B cell (primary cell): ENCODE measurements around the gene GPR156. TPM values are rescaled to one million over a fixed set of nuclear protein-coding genes. Genes with fewer than 3 reads are reported as not detected.

Experiments
- ATAC-seq: fragments of 200-7000 bp; cut with Tn5 transposase; one replicate; pipeline ENCODE4 v1.10.0; 2021; ENCODE audit warnings: low read depth, mild to moderate bottlenecking, moderate number of reproducible peaks, moderate library complexity
- CTCF ChIA-PET: fragments of 350-600 bp; sonication (Branson Sonifier 250); formaldehyde crosslinking; loops from one replicate; lab custom pipeline; 2021; ENCODE audit warnings: antibody characterized with exemption, inconsistent platforms; lab: Charles Lee
- POLR2A ChIA-PET: fragments of 350-600 bp; sonication (Branson Sonifier 250); formaldehyde crosslinking; loops from one replicate; lab custom pipeline; 2021; ENCODE audit warnings: antibody characterized with exemption; lab: Charles Lee
- DNase-seq: peaks from one replicate; pipeline ENCODE4 v3.0.0; 2013
- H2AFZ ChIP-seq: 2 replicates; pipeline ENCODE4 v1.6.1; 2012; ENCODE audit warnings: mild to moderate bottlenecking, low read depth, low read length; ENCODE audit not compliant: insufficient read depth, poor library complexity, severe bottlenecking
- H3K27ac ChIP-seq, 2 donors: 1 replicate in 1 of 2; 2 replicates in 1 of 2; pipeline ENCODE4 v1.5.1; 2012 to 2013; ENCODE audit warnings: low read length in 2 of 2, mild to moderate bottlenecking in 2 of 2, moderate library complexity in 1 of 2
- H3K27me3 ChIP-seq, 4 experiments: fragments of 200-600 bp in 1 of 4; sonication (generic) in 1 of 4; replicated peaks in 1 of 4; 1 replicate in 2 of 4; 2 replicates in 2 of 4; pipeline versions ENCODE4 v1.6.1 to v1.7.0; 2013 to 2016; ENCODE audit warnings: low read length in 3 of 4, mild to moderate bottlenecking in 2 of 4, mixed read lengths in 1 of 4, moderate library complexity in 1 of 4; ENCODE audit not compliant: insufficient read depth in 4 of 4, control insufficient read depth in 3 of 4; ENCODE audit errors: control extremely low read depth in 1 of 4
- H3K36me3 ChIP-seq, 2 experiments: replicated peaks in 1 of 2; 1 replicate in 1 of 2; 2 replicates in 1 of 2; pipeline versions ENCODE4 v1.6.1 to v1.7.1; 2013; ENCODE audit warnings: low read length in 1 of 2; ENCODE audit not compliant: insufficient read depth in 2 of 2, control insufficient read depth in 1 of 2; ENCODE audit errors: control extremely low read depth in 1 of 2, extremely low read depth in 1 of 2
- H3K4me1 ChIP-seq, 2 donors: fragments of 200-600 bp in 1 of 2; sonication (generic) in 1 of 2; 1 replicate in 1 of 2; 2 replicates in 1 of 2; pipeline versions ENCODE4 v1.5.1 to v1.6.1; 2013 to 2017; ENCODE audit warnings: low read length in 2 of 2; ENCODE audit not compliant: control insufficient read depth in 2 of 2, insufficient read depth in 2 of 2
- H3K4me2 ChIP-seq: replicated peaks from 2 replicates; pipeline ENCODE3; 2012; ENCODE audit warnings: mild to moderate bottlenecking, low read depth, low read length; ENCODE audit not compliant: poor library complexity, severe bottlenecking
- H3K4me3 ChIP-seq, 5 experiments: fragments of 200-600 bp in 1 of 5; sonication (generic) in 1 of 5; 1 replicate in 3 of 5; 2 replicates in 2 of 5; pipeline versions ENCODE4 v1.5.1 to v1.7.0; 2011 to 2016; ENCODE audit warnings: low read length in 4 of 5, mild to moderate bottlenecking in 4 of 5, low read depth in 2 of 5, control low read depth in 1 of 5, moderate library complexity in 1 of 5; ENCODE audit not compliant: insufficient read depth in 1 of 5; ENCODE audit errors: control extremely low read depth in 1 of 5, extremely low read depth in 1 of 5
- H3K79me2 ChIP-seq: fragments of 200-600 bp; sonication (generic); one replicate; pipeline ENCODE4 v1.6.0; 2016; ENCODE audit warnings: low read length; ENCODE audit not compliant: control insufficient read depth, insufficient read depth
- H3K9ac ChIP-seq: fragments of 200-600 bp; sonication (generic); 2 replicates; pipeline ENCODE4 v1.6.1; 2017; ENCODE audit warnings: mild to moderate bottlenecking, low read length, moderate library complexity
- H3K9me3 ChIP-seq, 3 donors: one replicate each; pipeline versions ENCODE4 v1.6.1 to v1.7.1; 2013; ENCODE audit warnings: low read length in 2 of 3; ENCODE audit not compliant: control insufficient read depth in 2 of 3, insufficient read depth in 1 of 3; ENCODE audit errors: control extremely low read depth in 1 of 3
- H4K20me1 ChIP-seq: 2 replicates; pipeline ENCODE4 v1.6.0; 2012; ENCODE audit warnings: mild to moderate bottlenecking, low read length; ENCODE audit not compliant: insufficient read depth, control insufficient read depth, poor library complexity, severe bottlenecking
- H3K27ac Mint-ChIP-seq: one replicate; pipeline ENCODE4 v1.8.0; 2021; ENCODE audit warnings: mixed read lengths
- H3K27me3 Mint-ChIP-seq: one replicate; pipeline ENCODE4 v1.8.0; 2021; ENCODE audit warnings: mixed read lengths
- H3K4me1 Mint-ChIP-seq: one replicate; pipeline ENCODE4 v1.8.0; 2021; ENCODE audit warnings: mixed read lengths
- H3K4me3 Mint-ChIP-seq: one replicate; pipeline ENCODE4 v1.8.0; 2021; ENCODE audit warnings: mixed read lengths
- H3K9me3 Mint-ChIP-seq: one replicate; pipeline ENCODE4 v1.8.0; 2022; ENCODE audit warnings: mixed read lengths; ENCODE audit not compliant: insufficient read depth
- EZH2 ChIP-seq: IDR thresholded peaks from 2 replicates; pipeline ENCODE4 v1.6.1; 2012; ENCODE audit warnings: borderline replicate concordance, low read depth, mild to moderate bottlenecking, moderate library complexity, low read length; ENCODE audit not compliant: insufficient read depth, poor library complexity, severe bottlenecking
- WGBS: methylation state at CpG from one replicate; pipeline ENCODE4 v1.1.5; 2013; ENCODE audit warnings: missing lambda C conversion rate; ENCODE audit not compliant: insufficient coverage; 5-methylcytosine and 5-hydroxymethylcytosine counted together
- intact Hi-C: fragments of 100-400 bp; cut with micrococcal nuclease; formaldehyde crosslinking; loops from one replicate; pipeline ENCODE4 v1.10.0; 2022
- polyA plus RNA-seq: library from polyadenylated mRNA; depleted of rRNA; stranded (reverse); fragments of >200 nt; gene quantifications from 2 replicates; pipeline ENCODE4 v1.2.3, GENCODE V29; 2012
- total RNA-seq, 2 donors: library from RNA; stranded (reverse); fragments of 120-200 nt in 1 of 2; gene quantifications; 1 replicate in 1 of 2; 2 replicates in 1 of 2; pipeline versions ENCODE4 v1.2.3 to v1.2.4, GENCODE V29; 2013 to 2022
- TF ChIP-seq, protein P1 (sequence below): fragments of 200-600 bp; IDR thresholded peaks from one replicate; pipeline ENCODE4 v1.8.0; 2022; ENCODE audit warnings: antibody characterized with exemption, mild to moderate bottlenecking

The GPR156 gene
- total and polyA plus RNA-seq, 2 donors (not counting 1 experiment from before 2014, with no cell fraction given): 0.03 to 0.20 TPM

- Histone ChIP-seq H3K9ac (no peak overlapping the region), H3K36me3 (no peaks in the 10 kb centered on the region), H3K4me1 (no peaks in the 10 kb centered on the region), H2AFZ (no peak overlapping the region), H3K4me2 (no peak overlapping the region), H4K20me1 (no peaks in the 10 kb centered on the region), H3K27ac (no peak overlapping the region), H3K27me3 (no peaks in the 10 kb centered on the region), H3K9me3 (no peaks in the 10 kb centered on the region), H3K4me3 (no peak overlapping the region), H3K79me2 (no peaks in the 10 kb centered on the region)
- H3K4me1 Mint-ChIP-seq: no peaks in the 10 kb centered on the region
- no peak for TF ChIP-seq EZH2
- TF ChIP-seq, protein P1, sequence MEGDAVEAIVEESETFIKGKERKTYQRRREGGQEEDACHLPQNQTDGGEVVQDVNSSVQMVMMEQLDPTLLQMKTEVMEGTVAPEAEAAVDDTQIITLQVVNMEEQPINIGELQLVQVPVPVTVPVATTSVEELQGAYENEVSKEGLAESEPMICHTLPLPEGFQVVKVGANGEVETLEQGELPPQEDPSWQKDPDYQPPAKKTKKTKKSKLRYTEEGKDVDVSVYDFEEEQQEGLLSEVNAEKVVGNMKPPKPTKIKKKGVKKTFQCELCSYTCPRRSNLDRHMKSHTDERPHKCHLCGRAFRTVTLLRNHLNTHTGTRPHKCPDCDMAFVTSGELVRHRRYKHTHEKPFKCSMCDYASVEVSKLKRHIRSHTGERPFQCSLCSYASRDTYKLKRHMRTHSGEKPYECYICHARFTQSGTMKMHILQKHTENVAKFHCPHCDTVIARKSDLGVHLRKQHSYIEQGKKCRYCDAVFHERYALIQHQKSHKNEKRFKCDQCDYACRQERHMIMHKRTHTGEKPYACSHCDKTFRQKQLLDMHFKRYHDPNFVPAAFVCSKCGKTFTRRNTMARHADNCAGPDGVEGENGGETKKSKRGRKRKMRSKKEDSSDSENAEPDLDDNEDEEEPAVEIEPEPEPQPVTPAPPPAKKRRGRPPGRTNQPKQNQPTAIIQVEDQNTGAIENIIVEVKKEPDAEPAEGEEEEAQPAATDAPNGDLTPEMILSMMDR: no peak
- no peaks in the 10 kb centered on the region for H3K9me3 Mint-ChIP-seq
- no peak overlapping the region for H3K4me3 Mint-ChIP-seq
- ATAC-seq: no peak
- intact Hi-C loops: no loop called here
- H3K27me3 Mint-ChIP-seq: no peaks in the 10 kb centered on the region
- no peak overlapping the region for H3K27ac Mint-ChIP-seq
- DNase-seq: no peak
- ChIA-PET POLR2A (no interaction called here), CTCF (interaction anchor here (0.7 to 7.6 kb wide), 4 partner anchors 11 to 315 kb away, joined by 3 to 151 read pairs (median 4); no protein-coding TSS in a partner anchor)
- no CpG with 5 or more reads among the region's 3 CpGs for WGBS
Observed at GRCh38 chr3:120145542-120146285, 139.3 kb downstream of the GPR156 start.

DNA sequence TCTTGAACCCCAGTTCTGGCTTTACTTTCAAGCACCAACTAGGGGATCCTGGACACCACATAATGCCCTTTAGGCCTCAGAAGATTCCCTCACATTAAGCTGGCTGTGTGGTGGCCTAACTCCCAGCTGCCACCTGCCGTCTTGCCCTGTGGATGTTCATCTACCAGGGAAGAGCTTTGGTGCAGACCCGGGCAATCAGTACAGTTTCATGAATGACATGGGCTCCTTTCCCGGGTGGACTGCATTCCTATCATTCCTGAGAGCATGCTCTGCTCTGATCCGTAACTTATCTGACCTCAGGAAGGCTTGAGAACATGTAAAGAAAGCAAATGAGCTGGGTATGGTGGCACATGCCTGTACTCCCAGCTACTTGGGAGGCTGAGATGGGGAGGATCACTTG lies 140.8 kb downstream of the GPR156 start:
- ChIA-PET CTCF (interaction anchor here (1.5 to 7.6 kb wide), 2 partner anchors 10 to 253 kb away, joined by 4 to 151 read pairs; no protein-coding TSS in a partner anchor), POLR2A (no interaction called here)
- DNase-seq: no peak
- Mint-ChIP-seq H3K4me1 (no peaks in the 10 kb centered on the region), H3K9me3 (no peaks in the 10 kb centered on the region), H3K4me3 (no peak overlapping the region), H3K27ac (no peak overlapping the region), H3K27me3 (no peaks in the 10 kb centered on the region)
- no peak for ATAC-seq
- Histone ChIP-seq H3K9ac (no peak overlapping the region), H3K27ac (no peak overlapping the region), H3K79me2 (no peaks in the 10 kb centered on the region), H3K4me1 (no peaks in the 10 kb centered on the region), H3K4me3 (no peak overlapping the region), H3K9me3 (peaks cover 0 to 3% (median 0%) of the 10 kb centered on the region in 3 donors), H3K4me2 (no peak overlapping the region), H3K27me3 (no peaks in the 10 kb centered on the region), H2AFZ (no peak overlapping the region), H4K20me1 (no peaks in the 10 kb centered on the region), H3K36me3 (no peaks in the 10 kb centered on the region)
- 92% methylated on average over 4 of the region's 4 CpGs for WGBS
- intact Hi-C loops: no loop called here
- TF ChIP-seq, protein P1: no peak
- TF ChIP-seq EZH2: no peak
